ENCODE results near the gene CHIC2.

DNA sequence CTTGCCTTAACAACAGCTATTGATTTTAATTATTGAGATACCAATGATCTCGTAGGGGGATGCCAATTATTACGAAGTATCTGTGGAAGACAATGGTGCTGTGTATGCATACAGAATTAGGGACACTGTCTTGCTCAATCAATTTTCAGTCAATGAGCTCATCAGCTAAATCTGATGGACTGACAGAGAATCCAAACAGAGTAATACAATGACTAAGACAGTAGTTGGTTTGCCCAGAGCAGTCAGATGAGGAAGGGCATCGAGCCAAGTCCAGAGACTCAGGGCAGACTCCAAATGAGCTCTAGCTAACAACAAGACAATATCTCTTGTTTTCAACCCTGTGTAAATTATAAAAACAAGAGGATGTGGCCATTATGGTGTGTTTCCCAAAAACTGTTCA, 20.9 kb upstream of the CHIC2 start:
- TF ChIP-seq POLR2A (IDR thresholded peaks at IDR 0.05), result no peak
- TF ChIP-seq, protein P1, sequence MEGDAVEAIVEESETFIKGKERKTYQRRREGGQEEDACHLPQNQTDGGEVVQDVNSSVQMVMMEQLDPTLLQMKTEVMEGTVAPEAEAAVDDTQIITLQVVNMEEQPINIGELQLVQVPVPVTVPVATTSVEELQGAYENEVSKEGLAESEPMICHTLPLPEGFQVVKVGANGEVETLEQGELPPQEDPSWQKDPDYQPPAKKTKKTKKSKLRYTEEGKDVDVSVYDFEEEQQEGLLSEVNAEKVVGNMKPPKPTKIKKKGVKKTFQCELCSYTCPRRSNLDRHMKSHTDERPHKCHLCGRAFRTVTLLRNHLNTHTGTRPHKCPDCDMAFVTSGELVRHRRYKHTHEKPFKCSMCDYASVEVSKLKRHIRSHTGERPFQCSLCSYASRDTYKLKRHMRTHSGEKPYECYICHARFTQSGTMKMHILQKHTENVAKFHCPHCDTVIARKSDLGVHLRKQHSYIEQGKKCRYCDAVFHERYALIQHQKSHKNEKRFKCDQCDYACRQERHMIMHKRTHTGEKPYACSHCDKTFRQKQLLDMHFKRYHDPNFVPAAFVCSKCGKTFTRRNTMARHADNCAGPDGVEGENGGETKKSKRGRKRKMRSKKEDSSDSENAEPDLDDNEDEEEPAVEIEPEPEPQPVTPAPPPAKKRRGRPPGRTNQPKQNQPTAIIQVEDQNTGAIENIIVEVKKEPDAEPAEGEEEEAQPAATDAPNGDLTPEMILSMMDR (IDR thresholded peaks at IDR 0.05), result no peak
- TF ChIP-seq EP300 (IDR thresholded peaks at IDR 0.05), result no peak
